GM12801 (cell line): ENCODE measurements around the gene HCK.

Experiments used
- CTCF ChIP-seq: IDR thresholded peaks from one replicate; pipeline ENCODE4 v1.5.1; 2011; ENCODE audit warnings: control low read depth; ENCODE audit not compliant: insufficient read length; ENCODE audit errors: extremely low read depth

HCK gene

GRCh38 chr20:32078322-32078721, 26.3 kb downstream of the HCK start:
- no peak for TF ChIP-seq CTCF

- no peak for TF ChIP-seq CTCF
These were observed 26.7 kb downstream of the HCK start for GRCh38 chr20:32078791-32079190.

GRCh38 chr20:32079655-32080109, 27.6 kb downstream of the HCK start:
- no peak for TF ChIP-seq CTCF

- TF ChIP-seq CTCF: no peak
These were observed 28.7 kb downstream of the HCK start for GRCh38 chr20:32080783-32081182.

- TF ChIP-seq CTCF: no peak
These were observed 31.4 kb downstream of the HCK start for GRCh38 chr20:32083469-32083868.

GRCh38 chr20:32087070-32087469, 35.0 kb downstream of the HCK start:
- TF ChIP-seq CTCF: no peak

- no peak for TF ChIP-seq CTCF
These were observed 36.7 kb downstream of the HCK start for GRCh38 chr20:32088759-32089158.
